ENCODE measurements around the gene PARP3.

Gene PARP3

GRCh38 chr3:51997172-51997571 lies 55.0 kb downstream of the PARP3 start:
- H3K4me3 ChIP-seq (ENCODE audit: low read depth, low read length), result no peak overlapping the region
- TF ChIP-seq, protein P1, sequence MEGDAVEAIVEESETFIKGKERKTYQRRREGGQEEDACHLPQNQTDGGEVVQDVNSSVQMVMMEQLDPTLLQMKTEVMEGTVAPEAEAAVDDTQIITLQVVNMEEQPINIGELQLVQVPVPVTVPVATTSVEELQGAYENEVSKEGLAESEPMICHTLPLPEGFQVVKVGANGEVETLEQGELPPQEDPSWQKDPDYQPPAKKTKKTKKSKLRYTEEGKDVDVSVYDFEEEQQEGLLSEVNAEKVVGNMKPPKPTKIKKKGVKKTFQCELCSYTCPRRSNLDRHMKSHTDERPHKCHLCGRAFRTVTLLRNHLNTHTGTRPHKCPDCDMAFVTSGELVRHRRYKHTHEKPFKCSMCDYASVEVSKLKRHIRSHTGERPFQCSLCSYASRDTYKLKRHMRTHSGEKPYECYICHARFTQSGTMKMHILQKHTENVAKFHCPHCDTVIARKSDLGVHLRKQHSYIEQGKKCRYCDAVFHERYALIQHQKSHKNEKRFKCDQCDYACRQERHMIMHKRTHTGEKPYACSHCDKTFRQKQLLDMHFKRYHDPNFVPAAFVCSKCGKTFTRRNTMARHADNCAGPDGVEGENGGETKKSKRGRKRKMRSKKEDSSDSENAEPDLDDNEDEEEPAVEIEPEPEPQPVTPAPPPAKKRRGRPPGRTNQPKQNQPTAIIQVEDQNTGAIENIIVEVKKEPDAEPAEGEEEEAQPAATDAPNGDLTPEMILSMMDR (IDR thresholded peaks at IDR 0.05; ENCODE audit: control insufficient read depth, extremely low read depth, insufficient read depth), result no peak
- no peak for DNase-seq (ENCODE audit: low read depth)

DNA sequence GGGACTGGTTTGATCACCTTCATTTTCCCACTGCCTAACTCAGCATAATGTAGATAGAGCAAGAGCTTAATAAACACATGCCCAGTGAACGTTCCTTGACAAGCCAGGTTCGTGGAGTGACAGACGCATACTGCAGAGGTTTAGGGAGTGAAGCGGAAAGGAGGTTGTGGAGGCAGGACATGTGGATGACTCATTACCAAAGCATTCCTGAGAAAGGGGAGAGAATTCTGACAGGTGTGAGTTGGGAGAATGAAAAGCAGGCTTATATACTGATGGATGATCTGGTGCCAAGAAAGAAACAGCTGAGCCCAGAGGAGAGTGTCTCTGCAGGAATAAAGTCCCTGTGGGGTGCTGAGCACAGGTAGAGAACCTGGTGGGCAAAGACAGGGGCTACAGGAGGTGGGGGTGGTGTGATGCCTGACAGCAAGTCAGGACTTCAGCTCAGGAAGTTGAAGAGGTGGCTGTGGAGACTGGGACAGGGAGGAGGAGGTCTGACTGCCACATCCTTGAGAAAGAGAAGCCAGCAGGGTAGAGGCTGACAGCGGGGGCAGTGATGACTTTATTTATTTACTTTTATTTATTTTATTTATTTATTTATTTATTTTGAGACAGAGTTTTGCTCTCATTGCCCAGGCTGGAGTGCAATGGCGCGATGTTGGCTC lies 55.9 kb downstream of the PARP3 start:
- no peak for DNase-seq (ENCODE audit: low read depth)
- H3K4me3 ChIP-seq (ENCODE audit: low read depth, low read length), result no peak overlapping the region
- TF ChIP-seq, protein P1 (IDR thresholded peaks at IDR 0.05; ENCODE audit: control insufficient read depth, extremely low read depth, insufficient read depth), result no peak

Data from LNCaP clone FGC (cell line).